ENCODE results near the gene NHERF1. TPM values are rescaled to one million over a fixed set of nuclear protein-coding genes. Genes with fewer than 3 reads are reported as not detected.

Gene NHERF1
- total and polyA plus RNA-seq, 2 of the 8 experiments (the other 6 are each of a cell fraction or from before 2014, with no cell fraction given) = 92.9 to 99.2 TPM

DNA sequence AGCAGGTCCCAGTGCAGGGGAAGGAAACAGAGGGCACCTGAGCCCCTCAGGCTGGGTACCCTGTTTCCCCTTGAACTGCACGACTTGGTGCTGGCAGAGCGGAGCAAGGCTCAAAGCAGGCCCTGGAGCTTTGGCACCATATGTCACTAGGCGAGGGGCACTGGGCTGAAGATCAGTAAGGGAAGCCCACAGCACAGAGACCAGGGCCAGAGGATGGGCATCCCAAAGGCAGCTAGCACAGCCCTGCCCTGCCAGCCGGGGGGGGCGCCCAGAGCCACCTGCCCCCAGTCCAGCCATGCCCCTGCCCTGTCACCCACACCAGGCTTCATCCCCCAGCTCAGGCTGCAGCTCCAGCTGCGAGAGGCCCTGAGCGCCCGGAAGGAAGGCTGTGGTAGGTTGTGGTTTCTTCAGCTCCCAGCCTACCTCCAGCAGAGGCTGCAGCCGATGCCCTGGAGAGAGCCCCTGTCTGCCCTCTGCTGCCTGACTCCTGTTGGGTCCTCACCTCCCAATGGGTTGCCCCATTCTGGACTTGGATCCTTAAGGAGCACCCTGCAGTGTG is 10.9 kb downstream of the NHERF1 start (continued):
- TF ChIP-seq, protein P1, sequence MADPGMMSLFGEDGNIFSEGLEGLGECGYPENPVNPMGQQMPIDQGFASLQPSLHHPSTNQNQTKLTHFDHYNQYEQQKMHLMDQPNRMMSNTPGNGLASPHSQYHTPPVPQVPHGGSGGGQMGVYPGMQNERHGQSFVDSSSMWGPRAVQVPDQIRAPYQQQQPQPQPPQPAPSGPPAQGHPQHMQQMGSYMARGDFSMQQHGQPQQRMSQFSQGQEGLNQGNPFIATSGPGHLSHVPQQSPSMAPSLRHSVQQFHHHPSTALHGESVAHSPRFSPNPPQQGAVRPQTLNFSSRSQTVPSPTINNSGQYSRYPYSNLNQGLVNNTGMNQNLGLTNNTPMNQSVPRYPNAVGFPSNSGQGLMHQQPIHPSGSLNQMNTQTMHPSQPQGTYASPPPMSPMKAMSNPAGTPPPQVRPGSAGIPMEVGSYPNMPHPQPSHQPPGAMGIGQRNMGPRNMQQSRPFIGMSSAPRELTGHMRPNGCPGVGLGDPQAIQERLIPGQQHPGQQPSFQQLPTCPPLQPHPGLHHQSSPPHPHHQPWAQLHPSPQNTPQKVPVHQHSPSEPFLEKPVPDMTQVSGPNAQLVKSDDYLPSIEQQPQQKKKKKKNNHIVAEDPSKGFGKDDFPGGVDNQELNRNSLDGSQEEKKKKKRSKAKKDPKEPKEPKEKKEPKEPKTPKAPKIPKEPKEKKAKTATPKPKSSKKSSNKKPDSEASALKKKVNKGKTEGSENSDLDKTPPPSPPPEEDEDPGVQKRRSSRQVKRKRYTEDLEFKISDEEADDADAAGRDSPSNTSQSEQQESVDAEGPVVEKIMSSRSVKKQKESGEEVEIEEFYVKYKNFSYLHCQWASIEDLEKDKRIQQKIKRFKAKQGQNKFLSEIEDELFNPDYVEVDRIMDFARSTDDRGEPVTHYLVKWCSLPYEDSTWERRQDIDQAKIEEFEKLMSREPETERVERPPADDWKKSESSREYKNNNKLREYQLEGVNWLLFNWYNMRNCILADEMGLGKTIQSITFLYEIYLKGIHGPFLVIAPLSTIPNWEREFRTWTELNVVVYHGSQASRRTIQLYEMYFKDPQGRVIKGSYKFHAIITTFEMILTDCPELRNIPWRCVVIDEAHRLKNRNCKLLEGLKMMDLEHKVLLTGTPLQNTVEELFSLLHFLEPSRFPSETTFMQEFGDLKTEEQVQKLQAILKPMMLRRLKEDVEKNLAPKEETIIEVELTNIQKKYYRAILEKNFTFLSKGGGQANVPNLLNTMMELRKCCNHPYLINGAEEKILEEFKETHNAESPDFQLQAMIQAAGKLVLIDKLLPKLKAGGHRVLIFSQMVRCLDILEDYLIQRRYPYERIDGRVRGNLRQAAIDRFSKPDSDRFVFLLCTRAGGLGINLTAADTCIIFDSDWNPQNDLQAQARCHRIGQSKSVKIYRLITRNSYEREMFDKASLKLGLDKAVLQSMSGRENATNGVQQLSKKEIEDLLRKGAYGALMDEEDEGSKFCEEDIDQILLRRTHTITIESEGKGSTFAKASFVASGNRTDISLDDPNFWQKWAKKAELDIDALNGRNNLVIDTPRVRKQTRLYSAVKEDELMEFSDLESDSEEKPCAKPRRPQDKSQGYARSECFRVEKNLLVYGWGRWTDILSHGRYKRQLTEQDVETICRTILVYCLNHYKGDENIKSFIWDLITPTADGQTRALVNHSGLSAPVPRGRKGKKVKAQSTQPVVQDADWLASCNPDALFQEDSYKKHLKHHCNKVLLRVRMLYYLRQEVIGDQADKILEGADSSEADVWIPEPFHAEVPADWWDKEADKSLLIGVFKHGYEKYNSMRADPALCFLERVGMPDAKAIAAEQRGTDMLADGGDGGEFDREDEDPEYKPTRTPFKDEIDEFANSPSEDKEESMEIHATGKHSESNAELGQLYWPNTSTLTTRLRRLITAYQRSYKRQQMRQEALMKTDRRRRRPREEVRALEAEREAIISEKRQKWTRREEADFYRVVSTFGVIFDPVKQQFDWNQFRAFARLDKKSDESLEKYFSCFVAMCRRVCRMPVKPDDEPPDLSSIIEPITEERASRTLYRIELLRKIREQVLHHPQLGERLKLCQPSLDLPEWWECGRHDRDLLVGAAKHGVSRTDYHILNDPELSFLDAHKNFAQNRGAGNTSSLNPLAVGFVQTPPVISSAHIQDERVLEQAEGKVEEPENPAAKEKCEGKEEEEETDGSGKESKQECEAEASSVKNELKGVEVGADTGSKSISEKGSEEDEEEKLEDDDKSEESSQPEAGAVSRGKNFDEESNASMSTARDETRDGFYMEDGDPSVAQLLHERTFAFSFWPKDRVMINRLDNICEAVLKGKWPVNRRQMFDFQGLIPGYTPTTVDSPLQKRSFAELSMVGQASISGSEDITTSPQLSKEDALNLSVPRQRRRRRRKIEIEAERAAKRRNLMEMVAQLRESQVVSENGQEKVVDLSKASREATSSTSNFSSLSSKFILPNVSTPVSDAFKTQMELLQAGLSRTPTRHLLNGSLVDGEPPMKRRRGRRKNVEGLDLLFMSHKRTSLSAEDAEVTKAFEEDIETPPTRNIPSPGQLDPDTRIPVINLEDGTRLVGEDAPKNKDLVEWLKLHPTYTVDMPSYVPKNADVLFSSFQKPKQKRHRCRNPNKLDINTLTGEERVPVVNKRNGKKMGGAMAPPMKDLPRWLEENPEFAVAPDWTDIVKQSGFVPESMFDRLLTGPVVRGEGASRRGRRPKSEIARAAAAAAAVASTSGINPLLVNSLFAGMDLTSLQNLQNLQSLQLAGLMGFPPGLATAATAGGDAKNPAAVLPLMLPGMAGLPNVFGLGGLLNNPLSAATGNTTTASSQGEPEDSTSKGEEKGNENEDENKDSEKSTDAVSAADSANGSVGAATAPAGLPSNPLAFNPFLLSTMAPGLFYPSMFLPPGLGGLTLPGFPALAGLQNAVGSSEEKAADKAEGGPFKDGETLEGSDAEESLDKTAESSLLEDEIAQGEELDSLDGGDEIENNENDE (IDR thresholded peaks at IDR 0.05; ENCODE audit: insufficient replicate concordance, low read length) = no peak
- TF ChIP-seq, protein P2, sequence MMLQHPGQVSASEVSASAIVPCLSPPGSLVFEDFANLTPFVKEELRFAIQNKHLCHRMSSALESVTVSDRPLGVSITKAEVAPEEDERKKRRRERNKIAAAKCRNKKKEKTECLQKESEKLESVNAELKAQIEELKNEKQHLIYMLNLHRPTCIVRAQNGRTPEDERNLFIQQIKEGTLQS (IDR thresholded peaks at IDR 0.05; ENCODE audit: insufficient read depth, low read depth, low read length) = no peak
- TF ChIP-seq CTBP2 (IDR thresholded peaks at IDR 0.05; ENCODE audit: borderline replicate concordance, insufficient read depth, insufficient read length, low read length) = no peak
- TF ChIP-seq, protein P3, sequence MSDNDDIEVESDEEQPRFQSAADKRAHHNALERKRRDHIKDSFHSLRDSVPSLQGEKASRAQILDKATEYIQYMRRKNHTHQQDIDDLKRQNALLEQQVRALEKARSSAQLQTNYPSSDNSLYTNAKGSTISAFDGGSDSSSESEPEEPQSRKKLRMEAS (IDR thresholded peaks at IDR 0.05) = no peak
- TF ChIP-seq POU5F1 (IDR thresholded peaks at IDR 0.05; ENCODE audit: low read depth, low read length) = no peak
- TF ChIP-seq ASH2L (IDR thresholded peaks at IDR 0.05; ENCODE audit: low read length) = no peak
- TF ChIP-seq ZNF274 (IDR thresholded peaks at IDR 0.05; ENCODE audit: borderline replicate concordance, extremely low read depth, low read length) = no peak
- TF ChIP-seq BCL11A (IDR thresholded peaks at IDR 0.05; ENCODE audit: low read depth in 2 of 2, low read length in 2 of 2) = no peak
- no peak for TF ChIP-seq SIX5 (IDR thresholded peaks at IDR 0.05; ENCODE audit: low read depth, low read length)
- no peak for TF ChIP-seq SP1 (IDR thresholded peaks at IDR 0.05; ENCODE audit: low read depth, low read length)
- TF ChIP-seq TAF7 (optimal IDR thresholded peaks at IDR 0.05; ENCODE audit: borderline replicate concordance, low read depth, low read length) = no peak

Data from H1 (cell line).